Progenitor cell of endocrine pancreas (in vitro differentiated cells): ENCODE measurements around the gene COL4A1. TPM values are rescaled to one million over a fixed set of nuclear protein-coding genes. Genes with fewer than 3 reads are reported as not detected.

ENCODE experiments used
- DNase-seq: peaks from one replicate; pipeline ENCODE4 v3.0.0; 2021; ENCODE audit warnings: low spot score; ENCODE audit not compliant: unreplicated experiment
- H3K27ac Mint-ChIP-seq: 2 replicates; pipeline ENCODE4 v1.8.0; 2021; ENCODE audit warnings: mild to moderate bottlenecking, moderate library complexity, mixed read lengths
- H3K27me3 Mint-ChIP-seq: 2 replicates; pipeline ENCODE4 v1.8.0; 2021; ENCODE audit warnings: mixed read lengths
- H3K36me3 Mint-ChIP-seq: 2 replicates; pipeline ENCODE4 v1.8.0; 2022; ENCODE audit warnings: mixed read lengths; ENCODE audit not compliant: insufficient read depth
- H3K4me1 Mint-ChIP-seq: 2 replicates; pipeline ENCODE4 v1.8.0; 2021; ENCODE audit warnings: low read depth, mixed read lengths
- H3K4me3 Mint-ChIP-seq: 2 replicates; pipeline ENCODE4 v1.8.0; 2021; ENCODE audit warnings: low read depth, mild to moderate bottlenecking, moderate library complexity, mixed read lengths
- H3K9me3 Mint-ChIP-seq: 2 replicates; pipeline ENCODE4 v1.8.0; 2021; ENCODE audit warnings: low read depth, mixed read lengths
- total RNA-seq: library from RNA; stranded (reverse); gene quantifications from 2 replicates; pipeline ENCODE4 v1.2.1, GENCODE V29; 2021
- TF ChIP-seq, protein P1 (sequence below): fragments of 200-600 bp; sonication (generic); IDR thresholded peaks from one replicate; pipeline ENCODE4 v1.5.0; 2021; ENCODE audit warnings: antibody characterized with exemption, mild to moderate bottlenecking; ENCODE audit not compliant: unreplicated experiment

The COL4A1 gene
- total RNA-seq, 1 donor from 2014 or later: 81.3 TPM

DNA sequence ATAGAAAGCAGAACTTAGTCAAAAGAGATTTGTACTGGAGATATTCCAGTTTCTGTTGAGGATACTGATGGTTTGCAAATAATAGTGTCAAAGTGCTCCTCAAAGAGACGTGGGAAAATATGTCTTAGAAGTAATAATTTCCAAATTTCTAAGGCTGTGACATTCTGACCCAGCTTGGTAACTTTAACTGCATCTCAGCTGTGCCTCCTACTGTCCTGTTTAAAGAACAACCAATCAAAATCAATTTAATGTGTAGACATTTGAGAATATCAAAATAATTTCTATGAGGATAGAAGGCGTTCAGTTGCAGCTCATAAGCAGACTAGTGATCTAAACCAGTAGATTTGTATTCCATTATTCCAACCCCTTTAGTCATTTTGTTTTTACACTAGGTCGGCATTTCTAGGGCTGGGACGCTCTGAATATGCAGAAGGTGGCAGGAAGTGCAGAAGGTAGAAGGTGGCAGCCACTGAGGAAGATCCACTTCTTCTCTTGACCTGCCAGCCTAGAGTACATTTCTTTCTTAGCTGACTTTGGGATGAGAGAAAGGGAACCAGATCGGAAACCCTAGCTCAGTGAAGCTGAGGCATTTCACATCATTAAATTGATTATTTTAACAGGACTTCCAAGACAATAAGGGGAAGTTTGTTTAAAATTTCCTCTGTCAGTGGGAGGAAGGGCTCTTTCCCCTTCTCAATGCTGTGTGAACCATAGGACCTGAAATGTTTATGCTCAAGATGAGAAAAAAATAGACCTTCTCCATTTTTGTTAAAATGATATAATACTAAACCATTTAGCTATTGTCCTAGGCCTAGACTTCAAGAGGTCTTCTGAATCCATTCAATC, 67.5 kb downstream of the COL4A1 start:
- DNase-seq: no peak
- TF ChIP-seq, protein P1, sequence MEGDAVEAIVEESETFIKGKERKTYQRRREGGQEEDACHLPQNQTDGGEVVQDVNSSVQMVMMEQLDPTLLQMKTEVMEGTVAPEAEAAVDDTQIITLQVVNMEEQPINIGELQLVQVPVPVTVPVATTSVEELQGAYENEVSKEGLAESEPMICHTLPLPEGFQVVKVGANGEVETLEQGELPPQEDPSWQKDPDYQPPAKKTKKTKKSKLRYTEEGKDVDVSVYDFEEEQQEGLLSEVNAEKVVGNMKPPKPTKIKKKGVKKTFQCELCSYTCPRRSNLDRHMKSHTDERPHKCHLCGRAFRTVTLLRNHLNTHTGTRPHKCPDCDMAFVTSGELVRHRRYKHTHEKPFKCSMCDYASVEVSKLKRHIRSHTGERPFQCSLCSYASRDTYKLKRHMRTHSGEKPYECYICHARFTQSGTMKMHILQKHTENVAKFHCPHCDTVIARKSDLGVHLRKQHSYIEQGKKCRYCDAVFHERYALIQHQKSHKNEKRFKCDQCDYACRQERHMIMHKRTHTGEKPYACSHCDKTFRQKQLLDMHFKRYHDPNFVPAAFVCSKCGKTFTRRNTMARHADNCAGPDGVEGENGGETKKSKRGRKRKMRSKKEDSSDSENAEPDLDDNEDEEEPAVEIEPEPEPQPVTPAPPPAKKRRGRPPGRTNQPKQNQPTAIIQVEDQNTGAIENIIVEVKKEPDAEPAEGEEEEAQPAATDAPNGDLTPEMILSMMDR: no peak
- no peaks in the 10 kb centered on the region for H3K27me3 Mint-ChIP-seq

DNA sequence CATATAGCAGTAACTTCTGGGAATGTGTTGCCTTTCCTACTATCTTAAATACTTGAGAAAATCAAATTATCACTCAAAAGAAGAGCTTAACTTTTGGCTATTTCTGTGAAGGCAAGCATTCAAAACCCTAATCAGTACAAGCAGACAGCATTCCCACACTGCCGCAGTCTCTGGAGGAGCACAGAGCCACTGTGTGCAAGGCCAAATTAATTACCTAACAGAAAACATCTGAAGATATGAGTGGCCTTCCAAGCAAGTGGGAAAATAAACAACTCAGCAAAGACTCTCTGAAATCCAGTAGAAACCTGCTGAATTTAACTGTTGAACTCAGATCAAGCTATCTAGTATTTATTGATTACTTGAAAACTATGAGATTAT, 68.2 kb downstream of the COL4A1 start:
- Mint-ChIP-seq H3K4me1 (peaks cover 19% of the 10 kb centered on the region), H3K27me3 (no peaks in the 10 kb centered on the region), H3K27ac (no peak overlapping the region), H3K9me3 (no peaks in the 10 kb centered on the region), H3K36me3 (peaks cover 1% of the 10 kb centered on the region), H3K4me3 (no peak overlapping the region)
- DNase-seq: no peak
- TF ChIP-seq, protein P1: no peak

More for the DNA sequence above, 67.5 kb downstream of the COL4A1 start:
- Mint-ChIP-seq H3K9me3 (no peaks in the 10 kb centered on the region), H3K4me1 (peaks cover 22% of the 10 kb centered on the region), H3K4me3 (no peak overlapping the region), H3K27ac (no peak overlapping the region), H3K36me3 (peaks cover 1% of the 10 kb centered on the region)

DNA sequence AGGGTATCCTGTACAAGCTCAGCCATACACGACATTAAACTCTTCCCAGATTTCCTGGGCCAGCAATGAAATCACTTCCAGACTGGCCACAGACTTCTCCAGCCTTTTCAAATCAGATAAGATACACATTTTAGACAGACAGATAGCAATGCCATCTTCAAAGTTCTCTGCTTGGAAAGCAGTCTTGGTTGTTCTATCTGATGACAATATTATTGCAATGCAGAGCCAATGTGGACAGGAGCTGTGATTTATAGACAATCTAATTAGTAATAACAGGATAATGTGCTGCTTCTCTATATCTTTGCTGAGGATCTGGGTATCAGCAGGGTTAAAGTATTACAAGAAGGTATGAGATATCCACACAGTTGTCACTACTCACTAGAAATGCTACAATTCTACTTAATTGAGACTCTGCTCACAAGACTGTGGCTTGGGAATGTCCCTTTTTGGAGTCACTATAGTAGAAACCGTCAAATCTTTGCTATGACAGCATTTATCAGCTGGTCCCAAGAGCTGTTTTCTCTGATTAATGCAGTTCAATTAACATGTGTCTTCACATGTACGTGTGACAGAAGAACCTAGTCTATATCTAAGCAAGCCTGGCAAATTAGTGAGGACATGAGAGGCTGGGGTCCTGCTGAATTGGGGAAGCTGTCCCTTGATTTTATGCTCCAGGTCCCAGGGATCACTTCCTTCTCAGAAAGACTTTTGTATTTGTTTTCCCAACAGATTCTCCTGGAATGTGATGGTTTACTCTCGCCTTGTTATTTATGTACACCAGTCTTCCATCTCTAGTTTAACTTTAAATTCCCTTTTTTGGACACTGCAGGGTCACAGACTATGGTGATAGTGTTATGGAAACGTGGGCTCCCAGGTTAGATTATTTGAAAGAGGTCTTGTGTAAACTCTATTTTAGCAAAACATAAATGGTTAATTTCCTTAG, 68.8 kb downstream of the COL4A1 start:
- no peak for DNase-seq
- Mint-ChIP-seq H3K27ac (no peak overlapping the region), H3K4me1 (peaks cover 19% of the 10 kb centered on the region), H3K9me3 (peaks cover 3% of the 10 kb centered on the region), H3K4me3 (no peak overlapping the region), H3K27me3 (peaks cover under 1% of the 10 kb centered on the region), H3K36me3 (peaks cover 1% of the 10 kb centered on the region)
- TF ChIP-seq, protein P1: no peak

DNA sequence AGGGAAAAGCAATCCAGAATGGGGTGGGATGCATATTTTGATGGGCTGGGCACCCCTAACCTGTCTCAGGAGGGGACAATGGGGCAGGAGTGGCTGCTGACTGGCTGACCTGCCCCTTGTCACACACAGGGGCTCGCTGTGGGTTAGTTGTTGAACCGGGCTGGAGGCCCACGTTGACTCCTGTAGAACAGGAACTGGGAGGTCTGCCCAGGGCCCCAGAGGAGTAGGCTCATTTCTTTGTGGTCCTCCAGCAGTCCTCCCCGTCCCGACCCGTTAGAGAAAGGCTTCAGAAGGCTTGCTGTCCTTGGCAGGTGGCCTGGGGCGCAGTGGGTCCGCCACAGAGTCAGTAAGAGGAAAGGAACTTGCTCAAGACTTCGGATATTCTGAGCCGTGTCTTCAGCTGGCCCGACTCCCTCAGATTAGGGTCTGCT, 70.1 kb downstream of the COL4A1 start:
- peaks cover 4% of the 10 kb centered on the region for H3K36me3 Mint-ChIP-seq
- H3K9me3 Mint-ChIP-seq: peaks cover 6% of the 10 kb centered on the region
- DNase-seq: no peak
- peaks cover 17% of the 10 kb centered on the region for H3K4me1 Mint-ChIP-seq
- H3K27me3 Mint-ChIP-seq: peaks cover 6% of the 10 kb centered on the region
- no peak overlapping the region for H3K4me3 Mint-ChIP-seq
- TF ChIP-seq, protein P1: no peak
- no peak overlapping the region for H3K27ac Mint-ChIP-seq

DNA sequence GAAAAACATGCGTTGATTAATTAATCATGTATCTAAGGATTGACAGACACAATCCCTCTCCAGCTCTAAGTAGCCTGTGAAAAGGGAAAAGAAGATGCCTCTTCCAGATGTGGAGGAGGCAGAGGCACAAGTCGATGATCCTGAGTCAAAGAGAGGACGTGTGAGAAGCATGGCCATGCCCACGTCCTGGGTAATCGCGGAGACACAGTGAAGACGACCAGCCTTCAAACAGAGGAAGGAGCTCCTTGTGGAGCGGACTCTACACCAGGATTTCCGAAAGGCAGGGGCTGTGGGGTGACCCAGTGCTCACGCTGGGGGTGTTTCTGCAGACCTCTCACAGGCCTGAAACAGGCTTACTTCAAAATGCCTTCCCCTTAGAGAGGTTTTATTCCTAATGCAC, 70.5 kb downstream of the COL4A1 start:
- Mint-ChIP-seq H3K4me3 (no peak overlapping the region), H3K4me1 (peaks cover 17% of the 10 kb centered on the region), H3K9me3 (peaks cover 6% of the 10 kb centered on the region), H3K27ac (no peak overlapping the region), H3K27me3 (peaks cover 6% of the 10 kb centered on the region), H3K36me3 (peaks cover 4% of the 10 kb centered on the region)
- TF ChIP-seq, protein P1: no peak
- DNase-seq: no peak
